H9 (cell line): ENCODE results near the gene FEN1. TPM values are rescaled to one million over a fixed set of nuclear protein-coding genes. Genes with fewer than 3 reads are reported as not detected.

ENCODE experiments used
- DNase-seq: peaks from one replicate; pipeline ENCODE4 v3.0.0-alpha.2; 2017
- H2AFZ ChIP-seq: one replicate; pipeline ENCODE4 v1.6.1; 2013; ENCODE audit warnings: mild to moderate bottlenecking, low read length, control low read depth, moderate library complexity
- H2AK5ac ChIP-seq: 2 replicates; pipeline ENCODE4 v1.6.1; 2013; ENCODE audit warnings: low read length, control low read depth, mixed read lengths; ENCODE audit not compliant: insufficient read length
- H2BK120ac ChIP-seq: one replicate; pipeline ENCODE4 v1.6.1; 2013; ENCODE audit warnings: low read depth, mild to moderate bottlenecking, low read length, control low read depth, inconsistent platforms; ENCODE audit not compliant: poor library complexity, severe bottlenecking
- H2BK12ac ChIP-seq: 2 replicates; pipeline ENCODE4 v1.6.1; 2013; ENCODE audit warnings: low read length, control low read depth, mixed read lengths, low read depth; ENCODE audit not compliant: insufficient read length
- H2BK15ac ChIP-seq: 2 replicates; pipeline ENCODE4 v1.6.1; 2013; ENCODE audit warnings: low read depth, low read length, control low read depth
- H2BK20ac ChIP-seq: one replicate; pipeline ENCODE4 v1.6.1; 2013; ENCODE audit warnings: low read depth, mild to moderate bottlenecking, low read length, control low read depth, inconsistent platforms; ENCODE audit not compliant: poor library complexity, severe bottlenecking
- H2BK5ac ChIP-seq: 2 replicates; pipeline ENCODE4 v1.6.1; 2013; ENCODE audit warnings: low read length, control low read depth, mixed read lengths; ENCODE audit not compliant: insufficient read length
- H3K14ac ChIP-seq: 2 replicates; pipeline ENCODE4 v1.6.1; 2013; ENCODE audit warnings: low read length, control low read depth; ENCODE audit not compliant: insufficient read depth
- H3K18ac ChIP-seq: 2 replicates; pipeline ENCODE4 v1.6.1; 2013; ENCODE audit warnings: low read depth, mild to moderate bottlenecking, mixed read lengths, low read length, control low read depth; ENCODE audit not compliant: insufficient read length
- H3K23ac ChIP-seq: 2 replicates; pipeline ENCODE4 v1.6.1; 2013; ENCODE audit warnings: low read length, control low read depth, mixed read lengths, low read depth; ENCODE audit not compliant: insufficient read length
- H3K23me2 ChIP-seq: 2 replicates; pipeline ENCODE4 v1.6.1; 2013; ENCODE audit warnings: low read depth, mild to moderate bottlenecking, mixed read lengths, low read length, control low read depth; ENCODE audit not compliant: insufficient read length, poor library complexity, severe bottlenecking
- H3K27ac ChIP-seq: 2 replicates; pipeline ENCODE4 v1.5.1; 2013; ENCODE audit warnings: low read length, control low read depth, mixed read lengths, low read depth; ENCODE audit not compliant: insufficient read length
- H3K27me3 ChIP-seq: 2 replicates; pipeline ENCODE4 v1.6.1; 2013; ENCODE audit warnings: low read length, control low read depth, inconsistent platforms; ENCODE audit not compliant: insufficient read depth
- H3K4ac ChIP-seq: 2 replicates; pipeline ENCODE4 v1.6.1; 2013; ENCODE audit warnings: low read depth, mild to moderate bottlenecking, control low read depth, inconsistent platforms, low read length, moderate library complexity
- H3K4me1 ChIP-seq: 2 replicates; pipeline ENCODE4 v1.6.1; 2013; ENCODE audit warnings: low read length, control low read depth, inconsistent platforms; ENCODE audit not compliant: insufficient read depth
- H3K4me2 ChIP-seq: 2 replicates; pipeline ENCODE4 v1.6.1; 2013; ENCODE audit warnings: low read length, control low read depth, mixed read lengths; ENCODE audit not compliant: insufficient read length, insufficient read depth
- H3K56ac ChIP-seq: 2 replicates; pipeline ENCODE4 v1.6.1; 2013; ENCODE audit warnings: low read depth, mild to moderate bottlenecking, mixed read lengths, low read length, control low read depth; ENCODE audit not compliant: insufficient read length
- H3K79me1 ChIP-seq: 2 replicates; pipeline ENCODE4 v1.6.1; 2013; ENCODE audit warnings: low read depth, mild to moderate bottlenecking, moderate library complexity, low read length, control low read depth, inconsistent platforms; ENCODE audit not compliant: insufficient read depth, poor library complexity, severe bottlenecking
- H3K79me2 ChIP-seq: 2 replicates; pipeline ENCODE4 v1.6.1; 2013; ENCODE audit warnings: low read length, control low read depth, inconsistent platforms; ENCODE audit not compliant: insufficient read depth
- H3K9ac ChIP-seq: 2 replicates; pipeline ENCODE4 v1.6.1; 2013; ENCODE audit warnings: low read length, control low read depth, mixed read lengths; ENCODE audit not compliant: insufficient read length; ENCODE audit errors: extremely low read depth
- H3K9me3 ChIP-seq: one replicate; pipeline ENCODE4 v1.6.1; 2013; ENCODE audit warnings: low read depth, low read length, inconsistent platforms; ENCODE audit not compliant: control insufficient read depth
- H3T11ph ChIP-seq: one replicate; pipeline ENCODE4 v1.6.1; 2013; ENCODE audit warnings: mild to moderate bottlenecking, low read length, control low read depth, inconsistent platforms
- H4K20me1 ChIP-seq: one replicate; pipeline ENCODE4 v1.6.1; 2013; ENCODE audit not compliant: control insufficient read depth, insufficient read length, insufficient read depth
- H4K5ac ChIP-seq: 2 replicates; pipeline ENCODE4 v1.6.1; 2013; ENCODE audit warnings: low read depth, mild to moderate bottlenecking, mixed read lengths, low read length, control low read depth; ENCODE audit not compliant: insufficient read length
- H4K8ac ChIP-seq: replicated peaks from 2 replicates; pipeline ENCODE4 v1.6.1; 2013; ENCODE audit warnings: low read length, control low read depth, mixed read lengths, low read depth; ENCODE audit not compliant: insufficient read length
- H4K91ac ChIP-seq: 2 replicates; pipeline ENCODE4 v1.6.1; 2013; ENCODE audit warnings: low read depth, mild to moderate bottlenecking, moderate library complexity, mixed read lengths, low read length, control low read depth; ENCODE audit not compliant: insufficient read length
- H3K27ac Mint-ChIP-seq, 3 experiments: 2 replicates in 2 of 3; 3 replicates in 1 of 3; pipeline ENCODE4 v1.8.0; 2020 to 2021; ENCODE audit warnings: mixed read lengths in 3 of 3, mild to moderate bottlenecking in 1 of 3, moderate library complexity in 1 of 3
- H3K27me3 Mint-ChIP-seq: 2 replicates; pipeline ENCODE4 v1.8.0; 2021; ENCODE audit warnings: low read depth, mild to moderate bottlenecking, moderate library complexity, mixed read lengths
- H3K36me3 Mint-ChIP-seq, 3 experiments: 2 replicates in 2 of 3; 3 replicates in 1 of 3; pipeline ENCODE4 v1.8.0; 2020 to 2021; ENCODE audit warnings: low read depth in 3 of 3, mixed read lengths in 3 of 3; ENCODE audit not compliant: insufficient read depth in 1 of 3
- H3K4me1 Mint-ChIP-seq, 2 experiments: 2 replicates each; pipeline ENCODE4 v1.8.0; 2020; ENCODE audit warnings: mixed read lengths in 2 of 2
- H3K4me3 Mint-ChIP-seq, 2 experiments: 2 replicates in 1 of 2; 3 replicates in 1 of 2; pipeline ENCODE4 v1.8.0; 2020 to 2021; ENCODE audit warnings: mild to moderate bottlenecking in 2 of 2, mixed read lengths in 2 of 2, moderate library complexity in 1 of 2
- H3K9me3 Mint-ChIP-seq, 2 experiments: 2 replicates in 1 of 2; 3 replicates in 1 of 2; pipeline ENCODE4 v1.8.0; 2020; ENCODE audit warnings: mild to moderate bottlenecking in 2 of 2, mixed read lengths in 2 of 2, moderate library complexity in 1 of 2
- CTCF ChIP-seq: fragments of 200-600 bp; sonication (generic); conservative IDR thresholded peaks from 3 replicates; pipeline ENCODE4 v1.8.0; 2021; ENCODE audit warnings: antibody characterized with exemption, mild to moderate bottlenecking
- WGBS: extraction: QIAGEN DNeasy Blood & Tissue Kit; methylation state at CpG from one replicate; pipeline ENCODE4 v1.1.7; 2013; ENCODE audit warnings: missing lambda C conversion rate, low lambda C conversion rate, mixed read lengths; ENCODE audit not compliant: insufficient read length; ENCODE audit errors: extremely low coverage; 5-methylcytosine and 5-hydroxymethylcytosine counted together
- total RNA-seq: library from RNA; stranded (reverse); gene quantifications from 2 replicates; pipeline ENCODE4 v1.2.1, GENCODE V29; 2021

The FEN1 gene
- total RNA-seq, 1 experiment from 2014 or later: 114 TPM

DNA sequence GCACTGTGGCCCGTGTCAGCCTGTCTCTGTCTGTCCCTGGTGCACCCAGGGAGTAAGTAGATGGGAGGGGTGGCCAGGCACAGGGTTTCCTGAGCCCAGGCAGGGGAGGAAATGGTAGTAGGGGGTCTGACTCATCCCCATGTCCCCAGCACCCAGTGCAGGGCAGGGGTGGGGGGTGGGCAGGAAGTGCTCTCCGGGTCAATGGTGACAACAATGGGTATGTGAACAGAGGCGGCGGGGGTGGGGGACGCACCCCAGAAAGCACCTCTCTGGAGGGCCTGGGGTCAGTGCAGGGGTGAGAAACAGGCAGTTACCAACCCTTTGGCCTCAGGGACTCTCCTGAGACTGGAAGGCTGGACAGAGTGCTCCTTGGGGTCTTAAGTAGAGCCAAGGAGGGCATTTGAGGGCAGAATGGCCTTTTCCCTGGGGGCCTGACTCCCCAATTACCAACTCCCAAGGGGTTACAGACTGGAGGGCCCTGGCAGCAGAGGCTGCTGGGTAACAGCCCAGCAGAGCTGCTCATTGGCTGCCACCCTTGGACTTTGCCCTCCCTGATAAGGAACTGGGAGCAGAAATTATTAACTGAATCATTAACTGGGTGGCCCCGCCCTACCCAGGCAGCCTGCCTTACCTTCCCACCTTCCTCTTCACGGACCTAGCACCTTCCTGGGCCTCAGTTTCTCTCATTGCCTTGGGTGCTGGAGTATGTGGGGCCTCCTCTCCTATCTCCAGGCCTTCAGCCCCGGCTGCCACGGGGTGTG is 36.1 kb upstream of the FEN1 start:
- no peak overlapping the region for H2BK120ac ChIP-seq
- H3K4me1 Mint-ChIP-seq: peaks cover 43 to 55% of the 10 kb centered on the region in 2 experiments
- H3K27me3 Mint-ChIP-seq: peaks cover 23% of the 10 kb centered on the region
- H3K23me2 ChIP-seq: peaks cover 5% of the 10 kb centered on the region
- H2BK20ac ChIP-seq: no peak overlapping the region
- no peaks in the 10 kb centered on the region for H3K36me3 Mint-ChIP-seq
- H3K4ac ChIP-seq: no peak overlapping the region
- no peaks in the 10 kb centered on the region for H3K79me1 ChIP-seq
- no peak overlapping the region for H2BK15ac ChIP-seq
- H4K91ac ChIP-seq: no peak overlapping the region
- no peak for DNase-seq
- peak overlapping the region in 2 of 3 experiments; percentile 87 to 89; a peak in 2 of 7 replicates for H3K27ac Mint-ChIP-seq
- peaks cover 4% of the 10 kb centered on the region; the same call in 1 of the 2 replicates for H3K4me1 ChIP-seq
- peak overlapping the region; percentile 56; the same call in 1 of the 2 replicates for H3K14ac ChIP-seq
- H3K18ac ChIP-seq: no peak overlapping the region
- no peak overlapping the region for H2BK5ac ChIP-seq
- no peaks in the 10 kb centered on the region for H3K79me2 ChIP-seq
- peaks cover 8% of the 10 kb centered on the region; the same call in 1 of the 2 replicates for H3K27me3 ChIP-seq
- no peak overlapping the region for H3K23ac ChIP-seq
- TF ChIP-seq CTCF: no peak
- H3K9me3 Mint-ChIP-seq: peaks cover 0 to 3% of the 10 kb centered on the region in 2 experiments; a peak in 1 of 5 replicates
- H4K20me1 ChIP-seq: no peaks in the 10 kb centered on the region
- H2AK5ac ChIP-seq: no peak overlapping the region
- H2AFZ ChIP-seq: no peak overlapping the region
- no peak overlapping the region for H3K56ac ChIP-seq
- WGBS: no CpG with 5 or more reads among the region's 9 CpGs
- no peak overlapping the region for H4K8ac ChIP-seq
- H3K9ac ChIP-seq: no peak overlapping the region
- H3K4me3 Mint-ChIP-seq: 0 out of 5 replicates have a peak overlapping the region, but pooled peaks of 1 of the 2 experiments have one; percentile 26
- no peaks in the 10 kb centered on the region for H3K9me3 ChIP-seq
- H3K27ac ChIP-seq: no peak overlapping the region
- no peak overlapping the region for H3T11ph ChIP-seq
- H2BK12ac ChIP-seq: no peak overlapping the region
- H4K5ac ChIP-seq: no peak overlapping the region
- no peak overlapping the region for H3K4me2 ChIP-seq
